Measurements from ENCODE around the gene HAUS8. TPM values are rescaled to one million over a fixed set of nuclear protein-coding genes. Genes with fewer than 3 reads are reported as not detected.

Gene HAUS8
- total RNA-seq, 1 donor from 2014 or later = 9.9 TPM

DNA sequence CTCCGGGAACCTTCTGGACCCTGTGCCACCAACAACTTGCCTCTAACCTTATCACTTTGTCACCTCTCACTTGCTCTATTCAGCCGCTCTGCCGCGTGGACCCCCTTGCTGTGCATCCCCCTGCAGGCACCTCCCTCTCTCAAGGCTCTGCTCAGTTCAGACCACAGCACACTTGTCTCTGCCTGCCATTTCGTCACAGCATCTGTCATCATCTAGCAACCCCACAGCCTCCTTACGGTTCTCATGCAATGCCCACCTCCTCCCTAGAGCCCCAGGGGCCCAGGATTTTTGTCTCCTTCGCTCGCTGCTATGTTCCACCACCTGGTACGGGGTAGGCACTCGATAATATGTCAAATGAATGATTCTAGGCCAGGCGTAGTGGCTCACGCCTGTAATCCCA, 4.8 kb downstream of the HAUS8 start:
- H3K27me3 ChIP-seq (ENCODE audit: control insufficient read depth, insufficient read depth, low read length) = no peaks in the 10 kb centered on the region
- DNase-seq (ENCODE audit: low read depth) = no peak
- TF ChIP-seq, protein P1, sequence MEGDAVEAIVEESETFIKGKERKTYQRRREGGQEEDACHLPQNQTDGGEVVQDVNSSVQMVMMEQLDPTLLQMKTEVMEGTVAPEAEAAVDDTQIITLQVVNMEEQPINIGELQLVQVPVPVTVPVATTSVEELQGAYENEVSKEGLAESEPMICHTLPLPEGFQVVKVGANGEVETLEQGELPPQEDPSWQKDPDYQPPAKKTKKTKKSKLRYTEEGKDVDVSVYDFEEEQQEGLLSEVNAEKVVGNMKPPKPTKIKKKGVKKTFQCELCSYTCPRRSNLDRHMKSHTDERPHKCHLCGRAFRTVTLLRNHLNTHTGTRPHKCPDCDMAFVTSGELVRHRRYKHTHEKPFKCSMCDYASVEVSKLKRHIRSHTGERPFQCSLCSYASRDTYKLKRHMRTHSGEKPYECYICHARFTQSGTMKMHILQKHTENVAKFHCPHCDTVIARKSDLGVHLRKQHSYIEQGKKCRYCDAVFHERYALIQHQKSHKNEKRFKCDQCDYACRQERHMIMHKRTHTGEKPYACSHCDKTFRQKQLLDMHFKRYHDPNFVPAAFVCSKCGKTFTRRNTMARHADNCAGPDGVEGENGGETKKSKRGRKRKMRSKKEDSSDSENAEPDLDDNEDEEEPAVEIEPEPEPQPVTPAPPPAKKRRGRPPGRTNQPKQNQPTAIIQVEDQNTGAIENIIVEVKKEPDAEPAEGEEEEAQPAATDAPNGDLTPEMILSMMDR (IDR thresholded peaks at IDR 0.05; ENCODE audit: insufficient read depth, low read length, poor library complexity, severe bottlenecking) = no peak
- H3K36me3 ChIP-seq (ENCODE audit: control insufficient read depth, insufficient read depth, low read length) = no peaks in the 10 kb centered on the region
- H3K4me3 ChIP-seq (ENCODE audit: low read depth, low read length) = no peak overlapping the region

DNA sequence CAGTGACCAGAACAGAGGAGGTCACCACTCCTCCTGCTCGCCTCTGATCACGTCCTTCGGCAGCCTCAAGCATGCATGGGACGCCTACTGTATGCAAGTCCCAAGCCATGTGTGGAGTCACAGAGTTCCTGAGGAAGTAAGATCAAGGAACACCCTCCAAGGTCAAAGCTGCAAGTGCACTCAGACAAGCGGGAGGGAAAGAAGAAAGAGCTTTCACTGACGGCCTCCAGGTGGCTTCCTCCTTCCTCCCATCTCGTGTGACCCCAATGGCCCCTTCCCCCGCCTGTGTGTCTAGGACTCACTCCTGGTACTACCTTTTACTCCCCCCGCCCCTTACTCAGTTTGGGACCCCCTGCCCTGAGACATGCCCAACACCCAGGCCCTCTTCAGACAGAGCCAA, 6.1 kb downstream of the HAUS8 start:
- no peaks in the 10 kb centered on the region for H3K36me3 ChIP-seq (ENCODE audit: control insufficient read depth, insufficient read depth, low read length)
- no peaks in the 10 kb centered on the region for H3K27me3 ChIP-seq (ENCODE audit: control insufficient read depth, insufficient read depth, low read length)
- TF ChIP-seq, protein P1 (IDR thresholded peaks at IDR 0.05; ENCODE audit: insufficient read depth, low read length, poor library complexity, severe bottlenecking) = no peak
- DNase-seq (ENCODE audit: low read depth) = no peak
- no peak overlapping the region for H3K4me3 ChIP-seq (ENCODE audit: low read depth, low read length)

DNA sequence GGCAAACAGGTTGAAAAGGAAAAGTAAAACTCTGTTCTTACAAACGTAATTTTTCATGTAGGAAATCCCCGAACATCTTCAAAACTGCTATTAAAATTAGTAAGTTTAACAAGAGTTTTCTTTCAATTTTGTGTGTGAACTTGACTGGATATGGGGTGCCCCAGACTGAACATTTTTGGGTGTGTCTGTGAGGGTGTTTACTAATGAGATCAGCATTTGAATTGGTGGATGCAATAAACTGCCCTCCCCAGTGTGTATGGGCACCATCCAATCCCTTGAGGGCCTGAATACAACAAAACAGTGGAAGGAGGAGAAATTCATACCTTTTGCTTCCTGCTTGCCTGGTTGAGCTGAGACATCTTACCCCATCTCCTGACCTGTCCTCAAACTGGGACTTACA, 11.8 kb downstream of the HAUS8 start:
- no peaks in the 10 kb centered on the region for H3K27me3 ChIP-seq (ENCODE audit: control insufficient read depth, insufficient read depth, low read length)
- DNase-seq (ENCODE audit: low read depth) = no peak
- no peak overlapping the region for H3K4me3 ChIP-seq (ENCODE audit: low read depth, low read length)
- peaks cover 3% of the 10 kb centered on the region for H3K36me3 ChIP-seq (ENCODE audit: control insufficient read depth, insufficient read depth, low read length)
- TF ChIP-seq, protein P1 (IDR thresholded peaks at IDR 0.05; ENCODE audit: insufficient read depth, low read length, poor library complexity, severe bottlenecking) = no peak

DNA sequence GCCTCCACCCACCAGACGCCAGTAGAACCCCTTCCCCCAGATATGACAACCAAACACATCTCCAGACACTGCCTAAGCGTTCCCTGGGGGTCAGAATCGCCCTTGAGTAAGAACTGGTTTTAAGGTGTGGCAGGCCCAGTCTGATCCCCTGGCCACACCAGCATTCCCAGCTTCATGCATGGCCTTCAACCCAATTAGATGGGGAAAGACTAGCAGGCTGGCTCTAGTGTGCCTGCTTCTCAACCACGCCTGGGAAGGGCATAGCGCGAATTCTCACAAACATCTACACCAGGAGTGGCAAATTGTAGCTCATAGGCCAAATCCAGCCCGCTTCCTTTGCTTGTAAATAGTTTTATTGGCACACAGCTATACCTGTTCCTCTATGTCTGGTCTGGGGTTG, 13.6 kb downstream of the HAUS8 start:
- Histone ChIP-seq H3K4me3 (ENCODE audit: low read depth, low read length) (no peak overlapping the region), H3K27me3 (ENCODE audit: control insufficient read depth, insufficient read depth, low read length) (no peaks in the 10 kb centered on the region), H3K36me3 (ENCODE audit: control insufficient read depth, insufficient read depth, low read length) (peaks cover 3% of the 10 kb centered on the region)
- TF ChIP-seq, protein P1 (IDR thresholded peaks at IDR 0.05; ENCODE audit: insufficient read depth, low read length, poor library complexity, severe bottlenecking) = no peak
- no peak for DNase-seq (ENCODE audit: low read depth)

DNA sequence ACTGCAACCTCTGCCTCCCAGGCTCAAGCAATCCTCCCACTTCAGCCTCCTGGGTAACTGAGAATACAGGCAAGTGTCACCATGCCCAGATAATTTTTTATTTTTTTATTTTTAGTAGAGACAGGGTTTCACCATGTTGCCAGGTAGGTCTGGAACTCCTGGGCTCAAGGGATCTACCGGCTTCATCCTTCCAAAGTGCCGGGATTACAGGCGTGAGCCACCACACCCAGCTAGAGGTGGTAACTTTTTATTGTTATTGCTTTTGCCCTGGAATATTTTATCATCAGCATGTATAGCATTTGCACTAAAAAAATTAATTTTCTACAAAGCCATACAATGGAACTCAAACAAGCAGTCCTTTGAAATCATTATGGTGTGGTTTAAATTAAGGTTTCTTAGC, 14.0 kb downstream of the HAUS8 start:
- no peak overlapping the region for H3K4me3 ChIP-seq (ENCODE audit: low read depth, low read length)
- TF ChIP-seq, protein P1 (IDR thresholded peaks at IDR 0.05; ENCODE audit: insufficient read depth, low read length, poor library complexity, severe bottlenecking) = no peak
- no peak for DNase-seq (ENCODE audit: low read depth)
- peaks cover 3% of the 10 kb centered on the region for H3K36me3 ChIP-seq (ENCODE audit: control insufficient read depth, insufficient read depth, low read length)
- no peaks in the 10 kb centered on the region for H3K27me3 ChIP-seq (ENCODE audit: control insufficient read depth, insufficient read depth, low read length)

DNA sequence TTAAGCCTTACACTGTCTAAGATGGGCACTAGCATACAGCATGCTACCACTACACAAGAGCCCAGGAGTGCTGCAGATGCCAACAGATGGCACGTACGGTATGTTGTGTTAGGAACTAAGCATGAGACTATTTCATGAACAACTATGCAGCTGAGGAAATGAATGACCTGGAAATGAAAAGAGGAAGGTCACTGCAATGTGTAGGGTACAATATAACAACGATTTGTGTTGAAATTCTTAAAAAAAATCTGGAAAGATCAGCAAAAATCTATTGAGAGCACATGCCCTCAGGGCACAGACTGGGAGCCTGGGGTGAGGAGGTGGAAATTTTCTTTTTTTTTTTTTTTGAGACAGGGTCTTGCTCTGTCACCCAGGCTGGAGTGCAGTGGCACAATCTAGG, 14.4 kb downstream of the HAUS8 start:
- TF ChIP-seq, protein P1 (IDR thresholded peaks at IDR 0.05; ENCODE audit: insufficient read depth, low read length, poor library complexity, severe bottlenecking) = no peak
- Histone ChIP-seq H3K4me3 (ENCODE audit: low read depth, low read length) (no peak overlapping the region), H3K27me3 (ENCODE audit: control insufficient read depth, insufficient read depth, low read length) (no peaks in the 10 kb centered on the region), H3K36me3 (ENCODE audit: control insufficient read depth, insufficient read depth, low read length) (peaks cover 3% of the 10 kb centered on the region)
- DNase-seq (ENCODE audit: low read depth) = no peak

All from kidney epithelial cell (primary cell).